ENCODE results near the gene AFG1L. TPM values are rescaled to one million over a fixed set of nuclear protein-coding genes. Genes with fewer than 3 reads are reported as not detected.

AFG1L gene
- total RNA-seq, 1 experiment from 2014 or later, result 7.9 TPM

DNA sequence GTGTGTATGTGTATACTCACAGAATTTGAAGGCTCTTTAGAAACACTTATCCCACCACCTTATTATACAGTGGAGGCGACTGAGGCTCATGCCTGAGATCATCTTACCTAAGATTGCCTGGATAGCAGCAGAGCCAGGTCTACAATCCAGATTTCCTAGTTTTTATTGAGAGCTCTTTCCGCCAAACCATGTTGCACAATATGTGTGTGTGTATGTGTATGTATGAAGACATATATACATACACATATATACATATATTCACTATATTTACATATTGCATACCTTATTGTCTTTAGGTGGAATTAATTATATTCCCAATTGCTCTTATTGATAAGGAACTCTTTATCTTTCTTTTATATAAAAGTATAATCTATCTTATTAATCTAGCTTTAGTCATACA lies 130.6 kb downstream of the AFG1L start:
- no peak overlapping the region for H3K4me3 Mint-ChIP-seq
- no peaks in the 10 kb centered on the region for H3K27me3 Mint-ChIP-seq (ENCODE audit: low read depth)
- POLR2A ChIA-PET, result interaction anchor here (0.6 kb wide), 1 partner anchor 304 kb away, joined by 3 read pairs; no protein-coding TSS in a partner anchor
- no peak for ATAC-seq
- CTCF ChIA-PET, result no interaction called here
- H3K27ac Mint-ChIP-seq, result no peak overlapping the region
- no peak for TF ChIP-seq ATF2 (CRISPR knock-in tag; IDR thresholded peaks at IDR 0.05; ENCODE audit: borderline replicate concordance, low read depth)
- no peak for TF ChIP-seq MYBL2 (CRISPR knock-in tag; IDR thresholded peaks at IDR 0.05)
- TF ChIP-seq, protein P1, sequence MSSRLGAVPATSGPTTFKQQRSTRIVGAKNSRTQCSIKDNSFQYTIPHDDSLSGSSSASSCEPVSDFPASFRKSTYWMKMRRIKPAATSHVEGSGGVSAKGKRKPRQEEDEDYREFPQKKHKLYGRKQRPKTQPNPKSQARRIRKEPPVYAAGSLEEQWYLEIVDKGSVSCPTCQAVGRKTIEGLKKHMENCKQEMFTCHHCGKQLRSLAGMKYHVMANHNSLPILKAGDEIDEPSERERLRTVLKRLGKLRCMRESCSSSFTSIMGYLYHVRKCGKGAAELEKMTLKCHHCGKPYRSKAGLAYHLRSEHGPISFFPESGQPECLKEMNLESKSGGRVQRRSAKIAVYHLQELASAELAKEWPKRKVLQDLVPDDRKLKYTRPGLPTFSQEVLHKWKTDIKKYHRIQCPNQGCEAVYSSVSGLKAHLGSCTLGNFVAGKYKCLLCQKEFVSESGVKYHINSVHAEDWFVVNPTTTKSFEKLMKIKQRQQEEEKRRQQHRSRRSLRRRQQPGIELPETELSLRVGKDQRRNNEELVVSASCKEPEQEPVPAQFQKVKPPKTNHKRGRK (CRISPR knock-in tag; IDR thresholded peaks at IDR 0.05; ENCODE audit: borderline replicate concordance), result no peak
- no peak for TF ChIP-seq OVOL2 (CRISPR knock-in tag; IDR thresholded peaks at IDR 0.05; ENCODE audit: borderline replicate concordance)
- no peak for TF ChIP-seq EMX1 (CRISPR knock-in tag; IDR thresholded peaks at IDR 0.05)
- TF ChIP-seq PRRX2 (CRISPR knock-in tag; IDR thresholded peaks at IDR 0.05), result no peak
- no peak for TF ChIP-seq HMGXB4 (CRISPR knock-in tag; IDR thresholded peaks at IDR 0.05)
- TF ChIP-seq SMAD4 (CRISPR knock-in tag; IDR thresholded peaks at IDR 0.05), result no peak
- no peaks in the 10 kb centered on the region for H3K9me3 Mint-ChIP-seq
- DNase-seq (ENCODE audit: low spot score), result no peak
- H3K36me3 Mint-ChIP-seq, result no peaks in the 10 kb centered on the region
- no peaks in the 10 kb centered on the region for H3K4me1 Mint-ChIP-seq

DNA sequence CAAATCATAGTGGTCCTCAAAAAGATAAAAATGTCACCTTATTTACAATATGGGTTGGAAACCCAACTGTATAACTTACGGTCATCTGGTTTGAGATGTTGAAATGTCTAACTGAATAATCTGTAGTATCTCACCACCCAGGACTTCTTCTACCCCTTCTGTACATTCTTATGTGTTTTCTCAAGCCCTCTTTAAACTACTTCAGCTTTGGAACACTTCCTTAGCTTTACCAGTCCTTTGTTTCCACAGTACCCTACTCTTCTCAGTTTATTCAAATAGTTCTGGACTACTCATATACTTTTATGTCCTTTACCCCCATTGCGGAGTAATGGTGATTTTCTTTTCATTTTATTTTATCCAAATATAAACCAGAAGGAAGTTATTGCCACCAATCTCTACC lies 137.3 kb downstream of the AFG1L start:
- Mint-ChIP-seq H3K9me3 (no peaks in the 10 kb centered on the region), H3K36me3 (no peaks in the 10 kb centered on the region), H3K4me1 (no peaks in the 10 kb centered on the region), H3K27ac (no peak overlapping the region), H3K4me3 (no peak overlapping the region), H3K27me3 (ENCODE audit: low read depth) (no peaks in the 10 kb centered on the region)
- TF ChIP-seq AFF4 (CRISPR knock-in tag; IDR thresholded peaks at IDR 0.05; ENCODE audit: borderline replicate concordance), result no peak
- no peak for TF ChIP-seq FOXP4 (CRISPR knock-in tag; IDR thresholded peaks at IDR 0.05)
- no peak for TF ChIP-seq FOXP1 (CRISPR knock-in tag; IDR thresholded peaks at IDR 0.05; ENCODE audit: borderline replicate concordance)
- no peak for TF ChIP-seq FOXJ3 (CRISPR knock-in tag; IDR thresholded peaks at IDR 0.05; ENCODE audit: borderline replicate concordance)
- TF ChIP-seq, protein P2, sequence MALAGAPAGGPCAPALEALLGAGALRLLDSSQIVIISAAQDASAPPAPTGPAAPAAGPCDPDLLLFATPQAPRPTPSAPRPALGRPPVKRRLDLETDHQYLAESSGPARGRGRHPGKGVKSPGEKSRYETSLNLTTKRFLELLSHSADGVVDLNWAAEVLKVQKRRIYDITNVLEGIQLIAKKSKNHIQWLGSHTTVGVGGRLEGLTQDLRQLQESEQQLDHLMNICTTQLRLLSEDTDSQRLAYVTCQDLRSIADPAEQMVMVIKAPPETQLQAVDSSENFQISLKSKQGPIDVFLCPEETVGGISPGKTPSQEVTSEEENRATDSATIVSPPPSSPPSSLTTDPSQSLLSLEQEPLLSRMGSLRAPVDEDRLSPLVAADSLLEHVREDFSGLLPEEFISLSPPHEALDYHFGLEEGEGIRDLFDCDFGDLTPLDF (CRISPR knock-in tag; IDR thresholded peaks at IDR 0.05), result no peak
- no peak for TF ChIP-seq JUN (CRISPR knock-in tag; IDR thresholded peaks at IDR 0.05)
- no peak for TF ChIP-seq IRF2 (CRISPR knock-in tag; IDR thresholded peaks at IDR 0.05; ENCODE audit: borderline replicate concordance, low read depth)
- no peak for TF ChIP-seq HMGA2 (CRISPR knock-in tag; IDR thresholded peaks at IDR 0.05)
- ATAC-seq, result no peak
- ChIA-PET CTCF (no interaction called here), POLR2A (interaction anchor here (0.6 to 0.7 kb wide), 2 partner anchors 304 to 345 kb away, joined by 4 to 8 read pairs; no protein-coding TSS in a partner anchor)
- DNase-seq (ENCODE audit: low spot score), result no peak
